GM18868 (cell line): ENCODE measurements around the gene AUTS2.

Experiments used
- ATAC-seq: cut with Tn5 transposase; IDR thresholded peaks from one replicate; pipeline ENCODE4 v1.9.1; 2021; ENCODE audit warnings: mild to moderate bottlenecking, moderate library complexity; ENCODE audit not compliant: unreplicated experiment

The AUTS2 gene

GRCh38 chr7:69684369-69685292, 86.4 kb downstream of the AUTS2 start:
- no peak for ATAC-seq

GRCh38 chr7:69685293-69685631, 87.0 kb downstream of the AUTS2 start:
- no peak for ATAC-seq

GRCh38 chr7:69686366-69686765, 88.1 kb downstream of the AUTS2 start:
- no peak for ATAC-seq

- ATAC-seq = no peak
Measured at GRCh38 chr7:69687739-69688433, 89.6 kb downstream of the AUTS2 start.

- ATAC-seq = no peak
Measured at GRCh38 chr7:69690329-69690728, 92.1 kb downstream of the AUTS2 start.

GRCh38 chr7:69691327-69691726, 93.1 kb downstream of the AUTS2 start:
- ATAC-seq = no peak

- ATAC-seq = no peak
Measured at GRCh38 chr7:69691734-69692133, 93.5 kb downstream of the AUTS2 start.

GRCh38 chr7:69692611-69693010, 94.3 kb downstream of the AUTS2 start:
- peak; percentile 18 for ATAC-seq

GRCh38 chr7:69693042-69693441, 94.8 kb downstream of the AUTS2 start:
- ATAC-seq = peak; percentile 33

GRCh38 chr7:69696054-69696591, 97.8 kb downstream of the AUTS2 start:
- peak; percentile 63 for ATAC-seq

GRCh38 chr7:69696686-69697685, 98.7 kb downstream of the AUTS2 start:
- no peak for ATAC-seq

- ATAC-seq = no peak
Measured at GRCh38 chr7:69698109-69698825, 100.0 kb downstream of the AUTS2 start.

GRCh38 chr7:69699931-69700330, 101.7 kb downstream of the AUTS2 start:
- ATAC-seq = peak; percentile 28

- ATAC-seq = no peak
Measured at GRCh38 chr7:69700331-69700730, 102.1 kb downstream of the AUTS2 start.

GRCh38 chr7:69701288-69701687, 103.0 kb downstream of the AUTS2 start:
- no peak for ATAC-seq

GRCh38 chr7:69702357-69702756, 104.1 kb downstream of the AUTS2 start:
- no peak for ATAC-seq

- no peak for ATAC-seq
Measured at GRCh38 chr7:69703099-69703498, 104.8 kb downstream of the AUTS2 start.

- ATAC-seq = no peak
Measured at GRCh38 chr7:69706070-69706469, 107.8 kb downstream of the AUTS2 start.

GRCh38 chr7:69708857-69709256, 110.6 kb downstream of the AUTS2 start:
- ATAC-seq = peak; percentile 67
